Measurements from ENCODE around the gene SYT1.

DNA sequence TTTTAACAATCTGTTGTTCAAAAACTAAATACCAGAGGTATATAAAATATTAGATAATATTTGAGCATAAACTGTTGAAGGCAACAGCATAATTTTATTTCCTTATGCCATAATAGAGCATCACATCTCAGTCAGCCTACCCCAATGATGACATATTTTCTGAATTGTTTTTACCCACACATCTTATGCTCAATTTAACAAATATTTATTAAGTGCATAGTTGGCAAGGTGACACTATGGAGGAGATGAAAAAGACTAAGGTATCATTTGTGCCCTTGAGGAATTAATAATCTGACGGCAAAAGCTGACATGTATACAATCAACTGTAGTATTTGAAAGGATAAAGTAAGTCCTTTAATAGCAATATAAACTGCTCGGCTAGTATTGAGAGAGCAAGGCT is 102.4 kb downstream of the SYT1 start:
- TF ChIP-seq, protein P1, sequence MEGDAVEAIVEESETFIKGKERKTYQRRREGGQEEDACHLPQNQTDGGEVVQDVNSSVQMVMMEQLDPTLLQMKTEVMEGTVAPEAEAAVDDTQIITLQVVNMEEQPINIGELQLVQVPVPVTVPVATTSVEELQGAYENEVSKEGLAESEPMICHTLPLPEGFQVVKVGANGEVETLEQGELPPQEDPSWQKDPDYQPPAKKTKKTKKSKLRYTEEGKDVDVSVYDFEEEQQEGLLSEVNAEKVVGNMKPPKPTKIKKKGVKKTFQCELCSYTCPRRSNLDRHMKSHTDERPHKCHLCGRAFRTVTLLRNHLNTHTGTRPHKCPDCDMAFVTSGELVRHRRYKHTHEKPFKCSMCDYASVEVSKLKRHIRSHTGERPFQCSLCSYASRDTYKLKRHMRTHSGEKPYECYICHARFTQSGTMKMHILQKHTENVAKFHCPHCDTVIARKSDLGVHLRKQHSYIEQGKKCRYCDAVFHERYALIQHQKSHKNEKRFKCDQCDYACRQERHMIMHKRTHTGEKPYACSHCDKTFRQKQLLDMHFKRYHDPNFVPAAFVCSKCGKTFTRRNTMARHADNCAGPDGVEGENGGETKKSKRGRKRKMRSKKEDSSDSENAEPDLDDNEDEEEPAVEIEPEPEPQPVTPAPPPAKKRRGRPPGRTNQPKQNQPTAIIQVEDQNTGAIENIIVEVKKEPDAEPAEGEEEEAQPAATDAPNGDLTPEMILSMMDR (conservative IDR thresholded peaks at IDR 0.05; ENCODE audit: low read depth, low read length): no peak
- TF ChIP-seq MXI1 (IDR thresholded peaks at IDR 0.05; ENCODE audit: borderline replicate concordance, low read depth, low read length) (no peak), POLR2A (IDR thresholded peaks at IDR 0.05; ENCODE audit: low read depth, low read length) (no peak), SMC3 (IDR thresholded peaks at IDR 0.05; ENCODE audit: low read depth, low read length) (no peak), FOS (IDR thresholded peaks at IDR 0.05; ENCODE audit: low read depth, low read length) (no peak), CEBPB (IDR thresholded peaks at IDR 0.05; ENCODE audit: low read depth, low read length) (no peak), MAFK (IDR thresholded peaks at IDR 0.05; ENCODE audit: low read depth, low read length) (no peak), RAD21 (IDR thresholded peaks at IDR 0.05; ENCODE audit: low read length) (no peak), CHD1 (IDR thresholded peaks at IDR 0.05; ENCODE audit: low read depth, low read length) (no peak), MAZ (IDR thresholded peaks at IDR 0.05; ENCODE audit: borderline replicate concordance, low read depth, low read length) (no peak), USF2 (IDR thresholded peaks at IDR 0.05; ENCODE audit: low read depth, low read length) (no peak), RCOR1 (IDR thresholded peaks at IDR 0.05; ENCODE audit: insufficient replicate concordance, low read length) (no peak)
- TF ChIP-seq, protein P2, sequence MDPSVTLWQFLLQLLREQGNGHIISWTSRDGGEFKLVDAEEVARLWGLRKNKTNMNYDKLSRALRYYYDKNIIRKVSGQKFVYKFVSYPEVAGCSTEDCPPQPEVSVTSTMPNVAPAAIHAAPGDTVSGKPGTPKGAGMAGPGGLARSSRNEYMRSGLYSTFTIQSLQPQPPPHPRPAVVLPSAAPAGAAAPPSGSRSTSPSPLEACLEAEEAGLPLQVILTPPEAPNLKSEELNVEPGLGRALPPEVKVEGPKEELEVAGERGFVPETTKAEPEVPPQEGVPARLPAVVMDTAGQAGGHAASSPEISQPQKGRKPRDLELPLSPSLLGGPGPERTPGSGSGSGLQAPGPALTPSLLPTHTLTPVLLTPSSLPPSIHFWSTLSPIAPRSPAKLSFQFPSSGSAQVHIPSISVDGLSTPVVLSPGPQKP (IDR thresholded peaks at IDR 0.05; ENCODE audit: borderline replicate concordance, low read depth, low read length): no peak
